Measurements from ENCODE around the gene KRTAP1-5. TPM values are rescaled to one million over a fixed set of nuclear protein-coding genes. Genes with fewer than 3 reads are reported as not detected.
A peak's percentile ranks its signal among the peaks of the same experiment; 100 is the strongest.

Gene KRTAP1-5
- total and polyA plus RNA-seq, 2 experiments from 2014 or later, result not detected

- TF ChIP-seq EZH2 (IDR thresholded peaks at IDR 0.05; ENCODE audit: low read depth, unreplicated experiment) (no peak), CREB1 (CRISPR knock-in tag; IDR thresholded peaks at IDR 0.05; ENCODE audit: low read depth) (no peak), EZH2phosphoT487 (IDR thresholded peaks at IDR 0.05; ENCODE audit: unreplicated experiment) (no peak), STAT1 (IDR thresholded peaks at IDR 0.05; ENCODE audit: unreplicated experiment) (no peak)
- Mint-ChIP-seq H3K27ac (no peak overlapping the region; the same call in 1 of the 2 replicates), H3K4me3 (no peak overlapping the region), H3K36me3 (ENCODE audit: low read depth) (no peaks in the 10 kb centered on the region), H3K9me3 (no peaks in the 10 kb centered on the region), H3K27me3 (ENCODE audit: insufficient read depth, low read depth, poor library complexity) (peaks cover 6% of the 10 kb centered on the region), H3K4me1 (peaks cover 11% of the 10 kb centered on the region; the same call in 2 of the 3 replicates)
- H3K4me3 ChIP-seq, result no peak overlapping the region
- no peak for ATAC-seq
- no peaks in the 10 kb centered on the region for H3F3A ChIP-seq (replicated peaks; ENCODE audit: low read depth)
- H4K20me1 ChIP-seq (replicated peaks; ENCODE audit: insufficient read depth), result no peaks in the 10 kb centered on the region
- H3K79me2 ChIP-seq (replicated peaks; ENCODE audit: insufficient read depth), result no peaks in the 10 kb centered on the region
- H3K4me1 ChIP-seq (ENCODE audit: insufficient read depth), result 0 out of 2 replicates have a peak, but pooled peaks cover 3% of the 10 kb centered on the region
- H3K36me3 ChIP-seq (ENCODE audit: insufficient read depth), result no peaks in the 10 kb centered on the region
- H2AFZ ChIP-seq, result peak overlapping the region; percentile 32; the same call in 1 of the 2 replicates
- DNase-seq (ENCODE audit: low spot score), result no peak
- no peaks in the 10 kb centered on the region for H3K27me3 ChIP-seq (ENCODE audit: insufficient read depth)
- no peak overlapping the region for H3K27ac ChIP-seq (ENCODE audit: low read depth)
- H3K4me2 ChIP-seq, result no peak overlapping the region
- H3K9me2 ChIP-seq (ENCODE audit: insufficient read depth), result 0 out of 2 replicates have a peak, but pooled peaks cover 3% of the 10 kb centered on the region
Measured at GRCh38 chr17:40978575-40979151, 48.3 kb downstream of the KRTAP1-5 start.

Small RNA genes within 50 kb of the gene (small RNA-seq; reads per million reads assigned to genes)
- gene KRTAP3-4P (ENCODE audit: low replicate concordance), result not detected

Other genes starting within 250 kb of the KRTAP1-5 start
Only the 30 nearest of the 38 such genes appear.
- 7.8 and 9.6 TPM in 2 replicates for gene KRT10, start 204.6 kb downstream of the KRTAP1-5 start, total RNA-seq (2014; rRNA removed; shearing (Covaris generic))
- 117 and 123 TPM in 2 replicates for gene KRT10, start 204.6 kb downstream of the KRTAP1-5 start, polyA plus RNA-seq (2016; fragmentation: Nextera tagmentation; extraction: Ambion mirVana)
- not detected in 2 replicates for gene KRT12, start 160.0 kb downstream of the KRTAP1-5 start, total RNA-seq (2014; rRNA removed; shearing (Covaris generic))
- not detected in 2 replicates for gene KRT12, start 160.0 kb downstream of the KRTAP1-5 start, polyA plus RNA-seq (2016; fragmentation: Nextera tagmentation; extraction: Ambion mirVana)
- not detected in 2 replicates for gene KRT20, start 142.0 kb downstream of the KRTAP1-5 start, total RNA-seq (2014; rRNA removed; shearing (Covaris generic))
- gene KRT20, start 142.0 kb downstream of the KRTAP1-5 start, polyA plus RNA-seq (2016; fragmentation: Nextera tagmentation; extraction: Ambion mirVana), result not detected in 2 replicates
- gene KRT23, start 89.6 kb downstream of the KRTAP1-5 start, total RNA-seq (2014; rRNA removed; shearing (Covaris generic)), result not detected in 2 replicates
- not detected in 2 replicates for gene KRT23, start 89.6 kb downstream of the KRTAP1-5 start, polyA plus RNA-seq (2016; fragmentation: Nextera tagmentation; extraction: Ambion mirVana)
- gene KRT39, start 60.3 kb downstream of the KRTAP1-5 start, total RNA-seq (2014; rRNA removed; shearing (Covaris generic)), result not detected in 2 replicates
- not detected in 2 replicates for gene KRT39, start 60.3 kb downstream of the KRTAP1-5 start, polyA plus RNA-seq (2016; fragmentation: Nextera tagmentation; extraction: Ambion mirVana)
- not detected in 2 replicates for gene KRT40, start 42.9 kb downstream of the KRTAP1-5 start, total RNA-seq (2014; rRNA removed; shearing (Covaris generic))
- not detected in 2 replicates for gene KRT40, start 42.9 kb downstream of the KRTAP1-5 start, polyA plus RNA-seq (2016; fragmentation: Nextera tagmentation; extraction: Ambion mirVana)
- not detected in 2 replicates for gene KRTAP3-3, start 33.0 kb downstream of the KRTAP1-5 start, total RNA-seq (2014; rRNA removed; shearing (Covaris generic))
- gene KRTAP3-3, start 33.0 kb downstream of the KRTAP1-5 start, polyA plus RNA-seq (2016; fragmentation: Nextera tagmentation; extraction: Ambion mirVana), result not detected in 2 replicates
- gene KRTAP3-2, start 27.3 kb downstream of the KRTAP1-5 start, total RNA-seq (2014; rRNA removed; shearing (Covaris generic)), result not detected in 2 replicates
- gene KRTAP3-2, start 27.3 kb downstream of the KRTAP1-5 start, polyA plus RNA-seq (2016; fragmentation: Nextera tagmentation; extraction: Ambion mirVana), result not detected in 2 replicates
- gene KRTAP3-1, start 18.1 kb downstream of the KRTAP1-5 start, total RNA-seq (2014; rRNA removed; shearing (Covaris generic)), result not detected in 2 replicates
- not detected in 2 replicates for gene KRTAP3-1, start 18.1 kb downstream of the KRTAP1-5 start, polyA plus RNA-seq (2016; fragmentation: Nextera tagmentation; extraction: Ambion mirVana)
- not detected in 2 replicates for gene KRTAP1-4, start 3.0 kb upstream of the KRTAP1-5 start, total RNA-seq (2014; rRNA removed; shearing (Covaris generic))
- not detected in 2 replicates for gene KRTAP1-4, start 3.0 kb upstream of the KRTAP1-5 start, polyA plus RNA-seq (2016; fragmentation: Nextera tagmentation; extraction: Ambion mirVana)
- not detected in 2 replicates for gene KRTAP1-3, start 7.7 kb upstream of the KRTAP1-5 start, total RNA-seq (2014; rRNA removed; shearing (Covaris generic))
- not detected in 2 replicates for gene KRTAP1-3, start 7.7 kb upstream of the KRTAP1-5 start, polyA plus RNA-seq (2016; fragmentation: Nextera tagmentation; extraction: Ambion mirVana)
- not detected in 2 replicates for gene KRTAP1-1, start 14.2 kb upstream of the KRTAP1-5 start, total RNA-seq (2014; rRNA removed; shearing (Covaris generic))
- gene KRTAP1-1, start 14.2 kb upstream of the KRTAP1-5 start, polyA plus RNA-seq (2016; fragmentation: Nextera tagmentation; extraction: Ambion mirVana), result not detected in 2 replicates
- not detected in 2 replicates for gene KRTAP2-1, start 20.1 kb upstream of the KRTAP1-5 start, total RNA-seq (2014; rRNA removed; shearing (Covaris generic))
- not detected in 2 replicates for gene KRTAP2-1, start 20.1 kb upstream of the KRTAP1-5 start, polyA plus RNA-seq (2016; fragmentation: Nextera tagmentation; extraction: Ambion mirVana)
- gene KRTAP2-2, start 28.0 kb upstream of the KRTAP1-5 start, total RNA-seq (2014; rRNA removed; shearing (Covaris generic)), result not detected in 2 replicates
- not detected in 2 replicates for gene KRTAP2-2, start 28.0 kb upstream of the KRTAP1-5 start, polyA plus RNA-seq (2016; fragmentation: Nextera tagmentation; extraction: Ambion mirVana)
- gene KRTAP2-3, start 32.9 kb upstream of the KRTAP1-5 start, total RNA-seq (2014; rRNA removed; shearing (Covaris generic)), result not detected in 2 replicates
- gene KRTAP2-3, start 32.9 kb upstream of the KRTAP1-5 start, polyA plus RNA-seq (2016; fragmentation: Nextera tagmentation; extraction: Ambion mirVana), result not detected in 2 replicates
- gene KRTAP2-4, start 38.7 kb upstream of the KRTAP1-5 start, total RNA-seq (2014; rRNA removed; shearing (Covaris generic)), result not detected in 2 replicates
- gene KRTAP2-4, start 38.7 kb upstream of the KRTAP1-5 start, polyA plus RNA-seq (2016; fragmentation: Nextera tagmentation; extraction: Ambion mirVana), result not detected in 2 replicates
- not detected in 2 replicates for gene KRTAP4-7, start 56.9 kb upstream of the KRTAP1-5 start, total RNA-seq (2014; rRNA removed; shearing (Covaris generic))
- not detected in 2 replicates for gene KRTAP4-7, start 56.9 kb upstream of the KRTAP1-5 start, polyA plus RNA-seq (2016; fragmentation: Nextera tagmentation; extraction: Ambion mirVana)
- gene KRTAP4-8, start 70.9 kb upstream of the KRTAP1-5 start, total RNA-seq (2014; rRNA removed; shearing (Covaris generic)), result not detected in 2 replicates
- gene KRTAP4-8, start 70.9 kb upstream of the KRTAP1-5 start, polyA plus RNA-seq (2016; fragmentation: Nextera tagmentation; extraction: Ambion mirVana), result not detected in 2 replicates
- not detected in 2 replicates for gene KRTAP4-16, start 75.0 kb upstream of the KRTAP1-5 start, total RNA-seq (2014; rRNA removed; shearing (Covaris generic))
- not detected in 2 replicates for gene KRTAP4-16, start 75.0 kb upstream of the KRTAP1-5 start, polyA plus RNA-seq (2016; fragmentation: Nextera tagmentation; extraction: Ambion mirVana)
- not detected in 2 replicates for gene KRTAP4-9, start 78.2 kb upstream of the KRTAP1-5 start, total RNA-seq (2014; rRNA removed; shearing (Covaris generic))
- not detected in 2 replicates for gene KRTAP4-9, start 78.2 kb upstream of the KRTAP1-5 start, polyA plus RNA-seq (2016; fragmentation: Nextera tagmentation; extraction: Ambion mirVana)
- gene KRTAP4-11, start 91.2 kb upstream of the KRTAP1-5 start, total RNA-seq (2014; rRNA removed; shearing (Covaris generic)), result not detected in 2 replicates
- not detected in 2 replicates for gene KRTAP4-11, start 91.2 kb upstream of the KRTAP1-5 start, polyA plus RNA-seq (2016; fragmentation: Nextera tagmentation; extraction: Ambion mirVana)
- gene KRTAP4-12, start 97.0 kb upstream of the KRTAP1-5 start, total RNA-seq (2014; rRNA removed; shearing (Covaris generic)), result not detected in 2 replicates
- gene KRTAP4-12, start 97.0 kb upstream of the KRTAP1-5 start, polyA plus RNA-seq (2016; fragmentation: Nextera tagmentation; extraction: Ambion mirVana), result not detected in 2 replicates
- not detected in 2 replicates for gene KRTAP4-6, start 113.3 kb upstream of the KRTAP1-5 start, total RNA-seq (2014; rRNA removed; shearing (Covaris generic))
- gene KRTAP4-6, start 113.3 kb upstream of the KRTAP1-5 start, polyA plus RNA-seq (2016; fragmentation: Nextera tagmentation; extraction: Ambion mirVana), result not detected in 2 replicates
- not detected in 2 replicates for gene KRTAP4-5, start 122.6 kb upstream of the KRTAP1-5 start, total RNA-seq (2014; rRNA removed; shearing (Covaris generic))
- not detected in 2 replicates for gene KRTAP4-5, start 122.6 kb upstream of the KRTAP1-5 start, polyA plus RNA-seq (2016; fragmentation: Nextera tagmentation; extraction: Ambion mirVana)
- gene KRTAP4-4, start 133.5 kb upstream of the KRTAP1-5 start, total RNA-seq (2014; rRNA removed; shearing (Covaris generic)), result not detected in 2 replicates
- not detected in 2 replicates for gene KRTAP4-4, start 133.5 kb upstream of the KRTAP1-5 start, polyA plus RNA-seq (2016; fragmentation: Nextera tagmentation; extraction: Ambion mirVana)
- not detected in 2 replicates for gene KRTAP4-3, start 141.0 kb upstream of the KRTAP1-5 start, total RNA-seq (2014; rRNA removed; shearing (Covaris generic))
- not detected in 2 replicates for gene KRTAP4-3, start 141.0 kb upstream of the KRTAP1-5 start, polyA plus RNA-seq (2016; fragmentation: Nextera tagmentation; extraction: Ambion mirVana)
- not detected in 2 replicates for gene KRTAP4-2, start 151.0 kb upstream of the KRTAP1-5 start, total RNA-seq (2014; rRNA removed; shearing (Covaris generic))
- not detected in 2 replicates for gene KRTAP4-2, start 151.0 kb upstream of the KRTAP1-5 start, polyA plus RNA-seq (2016; fragmentation: Nextera tagmentation; extraction: Ambion mirVana)
- not detected in 2 replicates for gene KRTAP4-1, start 157.7 kb upstream of the KRTAP1-5 start, total RNA-seq (2014; rRNA removed; shearing (Covaris generic))
- not detected in 2 replicates for gene KRTAP4-1, start 157.7 kb upstream of the KRTAP1-5 start, polyA plus RNA-seq (2016; fragmentation: Nextera tagmentation; extraction: Ambion mirVana)
- gene KRTAP9-1, start 162.7 kb upstream of the KRTAP1-5 start, total RNA-seq (2014; rRNA removed; shearing (Covaris generic)), result not detected in 2 replicates
- not detected in 2 replicates for gene KRTAP9-1, start 162.7 kb upstream of the KRTAP1-5 start, polyA plus RNA-seq (2016; fragmentation: Nextera tagmentation; extraction: Ambion mirVana)
- gene KRTAP9-2, start 199.4 kb upstream of the KRTAP1-5 start, total RNA-seq (2014; rRNA removed; shearing (Covaris generic)), result not detected in 2 replicates
- not detected in 2 replicates for gene KRTAP9-2, start 199.4 kb upstream of the KRTAP1-5 start, polyA plus RNA-seq (2016; fragmentation: Nextera tagmentation; extraction: Ambion mirVana)

Measured in GM23338 (cell line).